HCT116 (cell line): ENCODE data around the gene IGSF23. TPM values are rescaled to one million over a fixed set of nuclear protein-coding genes. Genes with fewer than 3 reads are reported as not detected.

ENCODE experiments used
- ATAC-seq: fragments of 200-7000 bp; cut with Tn5 transposase; 2 replicates; pipeline ENCODE4 v1.9.1; 2020; ENCODE audit warnings: mild to moderate bottlenecking, moderate library complexity
- BruUV-seq: library from RNA; stranded (reverse); fragments of 400-500 nt; replicated peaks from 2 replicates; lab custom pipeline; 2021; lab: Mats Ljungman, UMichigan
- CTCF ChIA-PET: fragments of 300-600 bp; sonication (Branson Sonifier 250); formaldehyde crosslinking; loops from one replicate; lab custom pipeline; 2021; ENCODE audit warnings: antibody characterized with exemption; lab: Charles Lee
- POLR2A ChIA-PET: fragments of 300-600, 350-600 bp; sonication (Branson Sonifier 250); formaldehyde crosslinking; loops from one replicate; lab custom pipeline; 2021; ENCODE audit warnings: antibody characterized with exemption; lab: Charles Lee
- RAD21 ChIA-PET, 2 experiments: fragments of 300-600 bp; sonication (Branson Sonifier 250); formaldehyde crosslinking; loops; one replicate each; lab custom pipeline; 2023; ENCODE audit warnings: low total read pairs in 2 of 2; ENCODE audit not compliant: uncharacterized antibody in 2 of 2, unreplicated experiment in 2 of 2, low non-redundant PET in 1 of 2; lab: Charles Lee
- DNase-seq: peaks from one replicate; pipeline ENCODE4 v3.0.0-alpha.2; 2010; ENCODE audit warnings: low read depth, low spot score
- H2AFZ ChIP-seq: fragments of 200-600 bp; shearing (Covaris generic), sonication (generic); 2 replicates; pipeline ENCODE4 v1.6.1; 2017; ENCODE audit warnings: low read depth, mixed run types, mixed read lengths, antibody characterized with exemption, low read length; ENCODE audit not compliant: poor library complexity, severe bottlenecking
- H3K27ac ChIP-seq: 2 replicates; pipeline ENCODE4 v1.5.1; 2012; ENCODE audit warnings: low read depth, low read length
- H3K27me3 ChIP-seq: fragments of 200-600 bp; sonication (generic); 2 replicates; pipeline ENCODE4 v1.6.1; 2016; ENCODE audit warnings: mixed run types, low read length, mixed read lengths; ENCODE audit not compliant: insufficient read depth
- H3K36me3 ChIP-seq, 2 experiments: fragments of 200-500 bp in 1 of 2; fragments of 200-600 bp in 1 of 2; sonication (Bioruptor generic) in 1 of 2; sonication (generic) in 1 of 2; 2 replicates each; pipeline versions ENCODE4 v1.5.1 to v1.6.1; 2014 to 2016; ENCODE audit warnings: low read length in 2 of 2, inconsistent platforms in 1 of 2, mixed read lengths in 1 of 2, mixed run types in 1 of 2; ENCODE audit not compliant: insufficient read depth in 2 of 2, control insufficient read depth in 1 of 2
- H3K4me1 ChIP-seq, 2 experiments: fragments of 200-600 bp in 1 of 2; sonication (generic) in 1 of 2; 2 replicates each; pipeline versions ENCODE4 v1.5.1 to v1.6.1; 2012 to 2017; ENCODE audit warnings: low read length in 2 of 2, inconsistent platforms in 1 of 2, mild to moderate bottlenecking in 1 of 2, mixed read lengths in 1 of 2, mixed run types in 1 of 2, moderate library complexity in 1 of 2; ENCODE audit not compliant: insufficient read depth in 2 of 2, control insufficient read depth in 1 of 2
- H3K4me2 ChIP-seq: fragments of 200-600 bp; sonication (generic); 2 replicates; pipeline ENCODE4 v1.6.1; 2017; ENCODE audit warnings: mixed run types, low read length, mixed read lengths
- H3K4me3 ChIP-seq, 2 experiments: fragments of 200-600 bp in 1 of 2; sonication (generic) in 1 of 2; replicated peaks in 1 of 2; 2 replicates each; pipeline ENCODE4 v1.5.1; 2011 to 2016; ENCODE audit warnings: low read length in 2 of 2, control low read depth in 1 of 2, low read depth in 1 of 2, mild to moderate bottlenecking in 1 of 2, mixed read lengths in 1 of 2, mixed run types in 1 of 2
- H3K79me2 ChIP-seq: fragments of 200-600 bp; sonication (generic); 2 replicates; pipeline ENCODE4 v1.6.1; 2017; ENCODE audit warnings: mild to moderate bottlenecking, mixed run types, low read length, moderate library complexity, mixed read lengths; ENCODE audit not compliant: insufficient read depth
- H3K9ac ChIP-seq: fragments of 200-600 bp; sonication (generic); 2 replicates; pipeline ENCODE4 v1.6.1; 2016; ENCODE audit warnings: low read length, mixed read lengths
- H3K9me2 ChIP-seq: fragments of 200-600 bp; sonication (generic), shearing (Covaris generic); 2 replicates; pipeline ENCODE4 v1.6.1; 2017; ENCODE audit warnings: mixed run types, mild to moderate bottlenecking, moderate library complexity; ENCODE audit not compliant: insufficient read depth
- H3K9me3 ChIP-seq, 2 experiments: fragments of 200-500 bp in 1 of 2; fragments of 200-600 bp in 1 of 2; sonication (Bioruptor generic) in 1 of 2; sonication (generic) in 1 of 2; 2 replicates each; pipeline ENCODE4 v1.6.1; 2014 to 2017; ENCODE audit warnings: low read length in 2 of 2, mixed read lengths in 2 of 2, inconsistent platforms in 1 of 2, low read depth in 1 of 2, mild to moderate bottlenecking in 1 of 2, mixed run types in 1 of 2, moderate library complexity in 1 of 2; ENCODE audit not compliant: control insufficient read depth in 1 of 2, insufficient read depth in 1 of 2
- H4K20me1 ChIP-seq: fragments of 200-600 bp; sonication (generic), shearing (Covaris generic); 2 replicates; pipeline ENCODE4 v1.6.1; 2017; ENCODE audit warnings: mixed run types, mild to moderate bottlenecking, moderate library complexity; ENCODE audit not compliant: insufficient read depth
- CBX3 ChIP-seq: IDR thresholded peaks from 2 replicates; pipeline ENCODE4 v1.6.1; 2012; ENCODE audit warnings: low read depth
- CEBPB ChIP-seq: IDR thresholded peaks from 2 replicates; pipeline ENCODE4 v1.6.1; 2012; ENCODE audit warnings: low read depth
- CTCF ChIP-seq, 3 experiments: fragments of 200-600 bp in 1 of 3; sonication (generic) in 1 of 3; IDR thresholded peaks in 2 of 3; conservative IDR thresholded peaks in 1 of 3; 2 replicates each; pipeline ENCODE4 v1.5.1; 2012 to 2017; ENCODE audit warnings: low read depth in 2 of 3, low read length in 2 of 3, antibody characterized with exemption in 1 of 3, borderline replicate concordance in 1 of 3, control low read depth in 1 of 3, mild to moderate bottlenecking in 1 of 3, mixed read lengths in 1 of 3, mixed run types in 1 of 3, moderate library complexity in 1 of 3; ENCODE audit not compliant: insufficient read depth in 1 of 3
- EGR1 ChIP-seq: IDR thresholded peaks from 2 replicates; pipeline ENCODE4 v1.6.1; 2012; ENCODE audit warnings: low read depth
- ELF1 ChIP-seq: IDR thresholded peaks from 2 replicates; pipeline ENCODE4 v1.6.1; 2012; ENCODE audit warnings: low read depth, borderline replicate concordance
- EZH2phosphoT487 ChIP-seq: fragments of 200-600 bp; IDR thresholded peaks from 2 replicates; pipeline ENCODE4 v1.6.1; 2018; ENCODE audit warnings: antibody characterized with exemption, borderline replicate concordance
- FOSL1 ChIP-seq: IDR thresholded peaks from 2 replicates; pipeline ENCODE4 v1.6.1; 2012; ENCODE audit warnings: low read depth
- JUND ChIP-seq: IDR thresholded peaks from 2 replicates; pipeline ENCODE4 v1.6.1; 2012
- POLR2A ChIP-seq: IDR thresholded peaks from 2 replicates; pipeline ENCODE4 v1.7.0; 2011; ENCODE audit warnings: borderline replicate concordance; ENCODE audit not compliant: insufficient read depth, insufficient read length; ENCODE audit errors: extremely low read depth
- RAD21 ChIP-seq: IDR thresholded peaks from 2 replicates; pipeline ENCODE4 v1.6.1; 2012; ENCODE audit warnings: low read depth, mild to moderate bottlenecking
- REST ChIP-seq: IDR thresholded peaks from 2 replicates; pipeline ENCODE4 v1.6.1; 2012; ENCODE audit warnings: low read depth
- SP1 ChIP-seq: IDR thresholded peaks from 2 replicates; pipeline ENCODE4 v1.6.1; 2012; ENCODE audit warnings: low read depth
- SRF ChIP-seq: IDR thresholded peaks from 2 replicates; pipeline ENCODE4 v1.6.1; 2012; ENCODE audit warnings: low read depth
- TCF7L2 ChIP-seq: IDR thresholded peaks from 2 replicates; pipeline ENCODE4 v1.7.0; 2011; ENCODE audit warnings: borderline replicate concordance, inconsistent platforms; ENCODE audit not compliant: insufficient read depth, insufficient read length; ENCODE audit errors: extremely low read depth
- YY1 ChIP-seq: IDR thresholded peaks from 2 replicates; pipeline ENCODE4 v1.6.1; 2011; ENCODE audit warnings: low read length, low read depth, moderate library complexity, mild to moderate bottlenecking; ENCODE audit not compliant: insufficient replicate concordance; ENCODE audit errors: extremely low read depth
- ZFX ChIP-seq: fragments of 450-650 bp; IDR thresholded peaks from 2 replicates; pipeline ENCODE4 v1.6.1; 2017
- ZNF274 ChIP-seq: fragments of 200-500 bp; sonication (Bioruptor generic); IDR thresholded peaks from 2 replicates; pipeline ENCODE4 v1.6.1; 2014; ENCODE audit warnings: mild to moderate bottlenecking, low read depth, low read length, inconsistent platforms
- intact Hi-C: fragments of 100-400 bp; cut with micrococcal nuclease; formaldehyde crosslinking; loops from 2 replicates; pipeline ENCODE4 v1.10.0; 2022
- total RNA-seq: library from RNA; stranded (reverse); gene quantifications from one replicate; pipeline ENCODE4 v1.2.1, GENCODE V29; 2021; ENCODE audit not compliant: unreplicated experiment

The IGSF23 gene
- total RNA-seq, 1 experiment from 2014 or later, result not detected

DNA sequence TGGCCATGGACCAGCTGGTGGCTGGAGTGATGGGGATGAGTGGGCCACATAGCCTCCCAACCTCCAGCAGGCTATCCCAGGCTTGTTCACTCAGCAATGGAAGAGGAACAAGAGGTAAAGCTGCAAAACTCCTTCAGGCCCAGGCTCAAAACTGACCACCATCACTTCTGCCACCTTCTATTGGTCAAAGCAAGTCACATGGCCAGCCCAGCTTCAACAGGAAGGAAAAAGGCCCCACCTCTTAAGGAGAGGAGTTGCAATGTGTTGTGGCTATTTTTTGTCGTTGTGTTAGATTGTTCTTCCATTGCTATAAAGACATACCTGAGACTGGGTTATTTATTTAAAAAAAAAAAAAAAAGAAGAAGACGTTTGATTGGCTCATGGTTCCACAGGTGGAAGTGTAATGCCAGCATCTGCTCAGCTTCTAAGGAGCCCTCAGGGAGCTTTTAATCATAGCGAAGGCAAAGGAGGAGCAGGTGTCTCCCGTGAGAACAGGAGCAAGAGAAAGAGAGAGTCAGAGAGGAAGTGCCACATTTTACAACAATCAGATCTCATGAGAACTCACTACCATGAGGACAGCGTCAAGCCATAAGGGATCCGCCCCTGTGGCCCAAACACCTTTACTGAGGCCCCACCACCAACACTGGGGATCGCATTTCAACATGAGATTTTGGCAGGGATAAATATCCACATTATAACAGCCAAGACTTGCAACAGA, 5.4 kb downstream of the IGSF23 start:
- no peak overlapping the region for H3K27ac ChIP-seq
- H3K4me3 ChIP-seq, result no peak overlapping the region
- DNase-seq, result no peak
- no TSS peak for BruUV-seq
- no peaks in the 10 kb centered on the region for H4K20me1 ChIP-seq
- no peaks in the 10 kb centered on the region for H3K27me3 ChIP-seq
- no peak overlapping the region for H3K9ac ChIP-seq
- H3K9me2 ChIP-seq, result no peaks in the 10 kb centered on the region
- no peak for TF ChIP-seq JUND
- TF ChIP-seq ELF1, result no peak
- no peaks in the 10 kb centered on the region for H3K9me3 ChIP-seq
- no peaks in the 10 kb centered on the region for H3K79me2 ChIP-seq
- H2AFZ ChIP-seq, result no peak overlapping the region
- H3K36me3 ChIP-seq, result no peaks in the 10 kb centered on the region
- no peak overlapping the region for H3K4me2 ChIP-seq
- ChIA-PET POLR2A (no interaction called here), CTCF (no interaction called here), RAD21 (no interaction called here)
- intact Hi-C loops, result no loop called here
- no peaks in the 10 kb centered on the region for H3K4me1 ChIP-seq
- no peak for ATAC-seq

GRCh38 chr19:44620667-44621066, 7.3 kb downstream of the IGSF23 start:
- Histone ChIP-seq H3K79me2 (no peaks in the 10 kb centered on the region), H3K4me2 (no peak overlapping the region), H3K9me2 (no peaks in the 10 kb centered on the region), H3K36me3 (0 out of 4 replicates have a peak, but pooled peaks cover 0 to 8% of the 10 kb centered on the region in 2 experiments), H2AFZ (no peak overlapping the region), H4K20me1 (no peaks in the 10 kb centered on the region), H3K9ac (no peak overlapping the region), H3K4me1 (peaks cover 5 to 8% of the 10 kb centered on the region in 2 experiments; a peak in 3 of 4 replicates), H3K27me3 (no peaks in the 10 kb centered on the region), H3K4me3 (no peak overlapping the region), H3K27ac (no peak overlapping the region), H3K9me3 (peaks cover 0 to 7% of the 10 kb centered on the region in 2 experiments; a peak in 1 of 4 replicates)
- DNase-seq (no peak), ATAC-seq (no peak)
- POLR2A ChIA-PET, result no interaction called here
- no peak for TF ChIP-seq JUND
- TF ChIP-seq SRF, result no peak
- TF ChIP-seq TCF7L2, result no peak
- TF ChIP-seq EGR1, result no peak
- no peak for TF ChIP-seq CBX3
- no peak for TF ChIP-seq FOSL1
- TF ChIP-seq RAD21, result no peak
- no peak for TF ChIP-seq EZH2phosphoT487
- TF ChIP-seq CTCF (IDR thresholded peaks at IDR 0.05 in 2 of 3, conservative IDR thresholded peaks at IDR 0.05 in 1 of 3; ENCODE audit: borderline replicate concordance in 1 of 3, insufficient read depth in 1 of 3, low read depth in 2 of 3, low read length in 2 of 3), result no peak
- no peak for TF ChIP-seq SP1
- TF ChIP-seq POLR2A, result no peak
- no peak for TF ChIP-seq YY1
- no peak for TF ChIP-seq REST
- no peak for TF ChIP-seq ZNF274
- no peak for TF ChIP-seq CEBPB
- no peak for TF ChIP-seq ZFX
- RAD21 ChIA-PET, result no interaction called here
- no TSS peak for BruUV-seq
- intact Hi-C loops, result no loop called here
- CTCF ChIA-PET, result no interaction called here
